HepG2 (cell line): Measurements from ENCODE around the gene HES7.

Experiments used
- POLR2AphosphoS2 ChIP-seq: IDR thresholded peaks from 2 replicates; pipeline ENCODE4 v1.6.1; 2011; ENCODE audit warnings: low read depth, low read length, improper control_type of control experiment
- SP1 ChIP-seq, 2 experiments: fragments of 450-650 bp in 1 of 2; sonication (generic) in 1 of 2; formaldehyde crosslinking in 1 of 2; IDR thresholded peaks; 2 replicates each; pipeline versions ENCODE4 v1.4.0 to v1.6.1; 2016 to 2020; ENCODE audit warnings: missing genetic modification reagents in 1 of 2
- ZNF224 ChIP-seq: sonication (generic); formaldehyde crosslinking; IDR thresholded peaks from 2 replicates; pipeline ENCODE4 v1.5.0; 2020; ENCODE audit warnings: mild to moderate bottlenecking, missing genetic modification reagents
- ZNF883 ChIP-seq: sonication (generic); formaldehyde crosslinking; IDR thresholded peaks from 2 replicates; pipeline ENCODE4 v1.5.1; 2020; ENCODE audit warnings: mild to moderate bottlenecking, missing genetic modification reagents; ENCODE audit errors: not compliant biosample characterization
- TF ChIP-seq, protein P1 (sequence below): sonication (generic); formaldehyde crosslinking; IDR thresholded peaks from 2 replicates; pipeline ENCODE4 v1.4.0; 2020; ENCODE audit warnings: missing genetic modification reagents
- TF ChIP-seq, protein P2 (sequence below): sonication (generic); formaldehyde crosslinking; conservative IDR thresholded peaks from 2 replicates; pipeline ENCODE4 v1.4.0; 2020; ENCODE audit warnings: missing genetic modification reagents

DNA sequence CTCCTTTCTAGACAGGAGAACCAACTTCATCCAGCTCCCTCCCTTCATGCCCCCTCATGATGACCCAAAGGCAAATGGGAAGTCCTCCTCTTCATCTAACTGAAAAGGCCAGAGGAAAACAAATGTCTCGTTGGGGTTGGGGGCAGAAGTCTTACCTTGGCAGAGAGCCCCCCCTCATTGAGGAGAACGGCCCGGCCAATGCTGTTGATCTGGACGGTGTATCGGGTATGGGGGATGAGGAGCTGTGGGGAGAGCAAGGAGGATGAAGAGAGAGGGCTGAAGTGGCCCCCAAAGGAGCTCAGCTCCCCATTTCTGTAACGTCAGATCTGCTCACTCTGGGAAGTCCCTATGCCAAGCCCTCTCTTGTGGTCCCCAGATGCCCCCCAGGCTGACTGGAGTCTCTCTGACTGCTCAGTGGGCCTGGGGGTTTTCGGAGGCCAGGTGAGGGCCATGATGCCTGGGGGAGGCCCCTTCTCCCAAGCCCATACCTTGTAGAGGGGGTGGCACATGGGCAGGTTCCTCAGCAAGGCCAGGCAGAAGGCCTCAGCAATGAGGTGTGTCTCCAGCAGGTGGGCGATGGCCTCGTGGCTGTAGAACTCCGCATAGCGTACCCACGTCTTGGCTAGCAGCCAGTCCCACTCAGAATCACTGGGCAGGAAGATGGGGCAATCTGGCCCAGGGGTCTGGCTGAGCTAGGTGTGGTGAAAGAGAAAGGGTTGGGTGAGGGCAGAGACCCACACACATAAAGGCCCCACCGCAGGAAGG is 47.2 kb downstream of the HES7 start:
- TF ChIP-seq POLR2AphosphoS2: no peak
- TF ChIP-seq, protein P1, sequence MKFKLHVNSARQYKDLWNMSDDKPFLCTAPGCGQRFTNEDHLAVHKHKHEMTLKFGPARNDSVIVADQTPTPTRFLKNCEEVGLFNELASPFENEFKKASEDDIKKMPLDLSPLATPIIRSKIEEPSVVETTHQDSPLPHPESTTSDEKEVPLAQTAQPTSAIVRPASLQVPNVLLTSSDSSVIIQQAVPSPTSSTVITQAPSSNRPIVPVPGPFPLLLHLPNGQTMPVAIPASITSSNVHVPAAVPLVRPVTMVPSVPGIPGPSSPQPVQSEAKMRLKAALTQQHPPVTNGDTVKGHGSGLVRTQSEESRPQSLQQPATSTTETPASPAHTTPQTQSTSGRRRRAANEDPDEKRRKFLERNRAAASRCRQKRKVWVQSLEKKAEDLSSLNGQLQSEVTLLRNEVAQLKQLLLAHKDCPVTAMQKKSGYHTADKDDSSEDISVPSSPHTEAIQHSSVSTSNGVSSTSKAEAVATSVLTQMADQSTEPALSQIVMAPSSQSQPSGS (CRISPR knock-in tag): no peak
- TF ChIP-seq, protein P2, sequence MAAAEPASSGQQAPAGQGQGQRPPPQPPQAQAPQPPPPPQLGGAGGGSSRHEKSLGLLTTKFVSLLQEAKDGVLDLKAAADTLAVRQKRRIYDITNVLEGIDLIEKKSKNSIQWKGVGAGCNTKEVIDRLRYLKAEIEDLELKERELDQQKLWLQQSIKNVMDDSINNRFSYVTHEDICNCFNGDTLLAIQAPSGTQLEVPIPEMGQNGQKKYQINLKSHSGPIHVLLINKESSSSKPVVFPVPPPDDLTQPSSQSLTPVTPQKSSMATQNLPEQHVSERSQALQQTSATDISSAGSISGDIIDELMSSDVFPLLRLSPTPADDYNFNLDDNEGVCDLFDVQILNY: no peak
- no peak for TF ChIP-seq SP1 (IDR thresholded peaks at IDR 0.05)
- no peak for TF ChIP-seq SP1 (CRISPR knock-in tag; IDR thresholded peaks at IDR 0.05)
- no peak for TF ChIP-seq ZNF224 (CRISPR knock-in tag)
- no peak for TF ChIP-seq ZNF883 (CRISPR knock-in tag)
